ENCODE data around the gene ITPKC.

The ITPKC gene

DNA sequence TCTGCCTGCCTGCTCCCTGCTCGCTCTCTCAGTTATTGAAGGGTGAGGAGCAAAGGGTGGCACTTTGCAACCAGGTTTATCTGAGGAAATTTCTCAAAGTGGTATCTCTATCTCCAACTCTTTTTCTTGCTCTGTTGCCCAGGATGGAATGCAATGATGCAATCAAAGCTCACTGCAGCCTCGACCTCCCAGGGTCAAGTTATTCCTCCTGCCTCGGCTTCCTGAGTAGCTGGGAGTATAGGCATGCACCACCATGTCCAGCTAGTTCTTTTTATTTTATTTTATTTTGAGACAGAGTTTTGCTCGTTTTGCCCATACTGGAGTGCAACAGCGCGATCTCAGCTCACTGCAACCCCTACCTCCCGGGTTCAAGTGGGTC is 28.5 kb downstream of the ITPKC start:
- TF ChIP-seq CTCF (conservative IDR thresholded peaks at IDR 0.05; ENCODE audit: low read length), result no peak
- H3K4me3 ChIP-seq (ENCODE audit: low read length), result no peak overlapping the region
- peak; percentile 61 for DNase-seq (ENCODE audit: low read depth)

DNA sequence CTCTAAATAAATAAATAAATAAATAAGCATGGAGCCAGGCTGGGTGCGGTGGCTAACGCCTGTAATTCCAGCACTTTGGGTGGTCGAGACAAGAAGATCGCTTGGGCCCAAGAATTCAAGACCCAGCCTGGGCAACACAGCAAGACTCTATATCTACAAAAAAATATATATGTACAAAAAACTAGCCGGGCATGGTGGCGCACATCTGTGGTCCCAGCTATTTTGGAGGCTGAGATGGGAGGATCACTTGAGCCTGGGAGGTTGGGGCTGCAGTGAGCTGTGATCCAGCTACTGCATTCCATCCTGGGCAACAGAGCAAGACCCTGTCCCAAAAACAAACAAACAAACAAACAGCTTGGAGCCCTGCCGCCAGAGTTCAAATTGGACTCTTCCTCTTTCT is 30.6 kb downstream of the ITPKC start:
- DNase-seq (ENCODE audit: low read depth), result no peak
- H3K4me3 ChIP-seq (ENCODE audit: low read length), result no peak overlapping the region
- TF ChIP-seq CTCF (conservative IDR thresholded peaks at IDR 0.05; ENCODE audit: low read length), result no peak

GRCh38 chr19:40750058-40750873 is 33.4 kb downstream of the ITPKC start, which contains the start of gene ACTMAP:
TSS of gene ACTMAP (minus strand) at chr19:40750477. CDS start at chr19:40749803, 674 bp downstream.
- peak within 1 kb of the TSS; percentile 92 for H3K4me3 ChIP-seq (ENCODE audit: low read length)
- no peak for TF ChIP-seq CTCF (conservative IDR thresholded peaks at IDR 0.05; ENCODE audit: low read length)
- peak; percentile 100 for DNase-seq (ENCODE audit: low read depth)

- peak; percentile 97 for DNase-seq (ENCODE audit: low read depth)
- H3K4me3 ChIP-seq (ENCODE audit: low read length), result peak within 1 kb of the TSS; percentile 92
- no peak for TF ChIP-seq CTCF (conservative IDR thresholded peaks at IDR 0.05; ENCODE audit: low read length)
Measured at GRCh38 chr19:40750874-40751537, 34.1 kb downstream of the ITPKC start, which contains the start of gene SNRPA. TSS of gene SNRPA (plus strand) at chr19:40751203. CDS start at chr19:40751409, 206 bp downstream.

- DNase-seq (ENCODE audit: low read depth), result no peak
- peak overlapping the region; percentile 92 for H3K4me3 ChIP-seq (ENCODE audit: low read length)
- TF ChIP-seq CTCF (conservative IDR thresholded peaks at IDR 0.05; ENCODE audit: low read length), result no peak
Measured at GRCh38 chr19:40752257-40752781, 35.4 kb downstream of the ITPKC start.

DNA sequence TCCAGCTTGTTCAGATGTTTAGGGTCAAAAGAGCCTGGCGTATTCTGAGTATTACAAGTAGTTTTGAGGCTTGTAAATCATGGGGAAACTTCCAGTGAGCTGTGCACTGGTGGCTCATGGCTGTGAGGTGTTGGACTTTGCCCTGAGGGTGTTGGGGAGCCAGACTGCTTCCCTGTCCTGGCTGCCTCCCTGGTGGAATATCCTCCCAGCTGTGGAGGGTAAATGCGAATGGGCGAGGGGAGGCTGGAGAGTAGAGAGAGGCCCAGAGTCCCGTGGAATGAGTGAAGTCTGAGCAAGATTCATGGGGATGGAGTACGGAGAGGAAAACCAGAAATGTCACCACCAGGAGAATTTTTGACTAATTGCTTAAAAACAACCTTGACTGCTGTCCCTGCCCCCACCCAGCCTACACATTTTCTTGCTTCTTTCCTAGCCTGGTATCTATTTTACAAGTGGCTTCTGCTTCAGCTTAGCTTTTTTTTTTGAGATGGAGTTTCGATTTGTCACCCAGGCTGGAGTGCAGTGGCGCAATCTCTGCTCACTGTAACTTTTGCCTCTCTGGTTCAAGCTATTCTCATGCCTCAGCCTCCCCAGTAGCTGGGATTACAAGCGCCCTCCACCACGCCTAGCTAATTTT is 37.8 kb downstream of the ITPKC start:
- H3K4me3 ChIP-seq (ENCODE audit: low read length), result no peak overlapping the region
- peak; percentile 29 for DNase-seq (ENCODE audit: low read depth)
- no peak for TF ChIP-seq CTCF (conservative IDR thresholded peaks at IDR 0.05; ENCODE audit: low read length)

All from AG10803 (cell line).